Activated CD4-positive, alpha-beta T cell treated with anti-CD3 and anti-CD28 coated beads, Interleukin-10, Interleukin-2, amounts not matched to agents 100 ng/mL and 50 ng/mL, durations not matched to agents 16 hours and 8 hours (primary cell): ENCODE results near the gene PCYOX1L.

Experiments
- DNase-seq: peaks from one replicate; pipeline ENCODE4 v3.0.0-alpha.2; 2020

Gene PCYOX1L

GRCh38 chr5:149371296-149371962 lies 13.6 kb downstream of the PCYOX1L start:
- DNase-seq = peak; percentile 70

- no peak for DNase-seq
These were observed 14.4 kb downstream of the PCYOX1L start for GRCh38 chr5:149372076-149372795.

- no peak for DNase-seq
These were observed 15.1 kb downstream of the PCYOX1L start for GRCh38 chr5:149372932-149373331.

- DNase-seq = no peak
These were observed 16.5 kb downstream of the PCYOX1L start for GRCh38 chr5:149374303-149374702.

- DNase-seq = no peak
These were observed 17.0 kb downstream of the PCYOX1L start for GRCh38 chr5:149374801-149375200.

- DNase-seq = no peak
These were observed 17.6 kb downstream of the PCYOX1L start for GRCh38 chr5:149375434-149375833.

GRCh38 chr5:149376104-149376503 lies 18.3 kb downstream of the PCYOX1L start:
- no peak for DNase-seq

- DNase-seq = no peak
These were observed 19.0 kb downstream of the PCYOX1L start for GRCh38 chr5:149376711-149377447.

- no peak for DNase-seq
These were observed 20.5 kb downstream of the PCYOX1L start for GRCh38 chr5:149378241-149378820.

- no peak for DNase-seq
These were observed 21.4 kb downstream of the PCYOX1L start, which contains the start of gene IL17B for GRCh38 chr5:149379177-149379761. Gene IL17B (minus strand): TSS chr5:149379292. CDS start chr5:149379225, 67 bp downstream.

- no peak for DNase-seq
These were observed 22.1 kb downstream of the PCYOX1L start for GRCh38 chr5:149379818-149380374.

GRCh38 chr5:149380466-149381121 lies 22.7 kb downstream of the PCYOX1L start:
- DNase-seq = no peak

- DNase-seq = no peak
These were observed 23.6 kb downstream of the PCYOX1L start for GRCh38 chr5:149381261-149381985.

GRCh38 chr5:149381986-149382338 lies 24.1 kb downstream of the PCYOX1L start:
- DNase-seq = peak; percentile 74

- DNase-seq = no peak
These were observed 24.8 kb downstream of the PCYOX1L start for GRCh38 chr5:149382517-149383220.

- no peak for DNase-seq
These were observed 25.6 kb downstream of the PCYOX1L start for GRCh38 chr5:149383399-149383798.

GRCh38 chr5:149386166-149386565 lies 28.3 kb downstream of the PCYOX1L start:
- DNase-seq = no peak

GRCh38 chr5:149387081-149387631 lies 29.3 kb downstream of the PCYOX1L start:
- no peak for DNase-seq

GRCh38 chr5:149387982-149388381 lies 30.1 kb downstream of the PCYOX1L start:
- DNase-seq = no peak

- no peak for DNase-seq
These were observed 30.8 kb downstream of the PCYOX1L start for GRCh38 chr5:149388498-149389190.
